ENCODE data around the gene ZNF175.

Gene ZNF175

DNA sequence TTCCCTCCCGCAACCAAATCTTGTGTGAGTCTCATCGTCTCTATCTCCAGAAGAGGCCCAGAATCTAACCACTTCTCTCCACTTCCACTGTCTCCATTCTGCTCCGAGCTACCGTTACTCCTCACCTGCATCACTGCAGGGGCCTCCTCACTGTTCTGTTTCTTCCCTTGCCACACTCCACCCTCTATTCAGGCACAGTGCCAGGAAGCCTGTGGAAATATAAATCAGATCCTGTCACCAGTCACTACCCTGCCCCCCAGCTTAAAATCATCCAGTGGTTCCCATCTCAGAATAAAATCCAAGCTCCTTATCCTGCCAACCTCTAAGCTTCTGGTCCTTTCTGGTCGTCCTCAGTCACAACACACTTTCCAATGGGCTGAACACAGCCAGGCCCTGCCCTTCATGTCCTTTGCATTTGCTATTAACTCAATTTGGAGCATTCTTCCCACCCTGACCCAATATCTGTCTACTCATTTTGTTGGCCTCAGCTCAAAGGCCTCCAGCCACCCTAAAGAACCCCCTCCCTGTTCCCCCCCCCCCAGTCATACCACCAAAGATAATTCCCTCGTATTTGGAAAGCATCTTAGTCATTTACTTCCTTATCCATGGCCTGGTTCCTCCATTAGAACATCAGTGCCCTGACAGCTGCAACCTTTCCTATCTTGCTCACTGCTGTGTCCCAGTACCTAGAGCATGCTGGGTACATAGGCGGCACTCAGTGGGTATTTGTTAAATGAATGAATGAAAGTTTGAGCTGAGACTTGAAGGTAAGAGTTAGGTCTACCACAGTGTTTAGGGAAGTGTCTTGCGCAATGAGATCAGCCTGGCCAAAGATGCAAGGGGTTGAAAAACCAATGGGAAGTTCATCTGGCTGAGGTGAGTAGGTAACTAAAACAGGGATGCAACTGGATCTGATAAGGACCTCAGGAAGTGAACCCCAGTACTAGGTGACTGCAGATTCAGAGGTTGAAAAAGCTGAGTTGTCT, 24.4 kb downstream of the ZNF175 start:
- no peak overlapping the region for H3K18ac ChIP-seq (ENCODE audit: low read depth in 1 of 2, low read length in 2 of 2)
- no peak overlapping the region for H3K14ac ChIP-seq (ENCODE audit: low read length in 2 of 2)
- no peak overlapping the region for H3K23ac ChIP-seq (ENCODE audit: low read length in 2 of 2)
- H2BK15ac ChIP-seq (ENCODE audit: low read depth, poor library complexity, severe bottlenecking) = no peak overlapping the region
- WGBS = 79% methylated on average over 8 of the region's 8 CpGs
- H2BK120ac ChIP-seq (ENCODE audit: low read depth, low read length) = no peak overlapping the region
- peaks cover 0 to 6% of the 10 kb centered on the region in 2 experiments for H3K27me3 ChIP-seq (ENCODE audit: control insufficient read depth in 1 of 2, insufficient read depth in 1 of 2, low read length in 2 of 2)
- no peak overlapping the region for H4K91ac ChIP-seq (ENCODE audit: low read length)
- H3K4me1 ChIP-seq (ENCODE audit: control insufficient read depth, insufficient read depth, low read depth, low read length) = peaks cover 15% of the 10 kb centered on the region
- H2AK5ac ChIP-seq (ENCODE audit: low read length, severe bottlenecking) = peak overlapping the region; percentile 3
- peak overlapping the region; percentile 87 for H3K9ac ChIP-seq (ENCODE audit: low read length)
- no peak overlapping the region for H3K4ac ChIP-seq (ENCODE audit: low read depth in 1 of 2, low read length in 2 of 2)
- H4K8ac ChIP-seq (ENCODE audit: low read length) = peak overlapping the region; percentile 88
- peak overlapping the region; percentile 55 for H3K4me2 ChIP-seq (ENCODE audit: low read length, poor library complexity, severe bottlenecking)
- H3K36me3 ChIP-seq (ENCODE audit: control insufficient read depth in 1 of 2, insufficient read depth in 2 of 2, low read depth in 1 of 2, low read length in 2 of 2) = peaks cover 0 to 6% of the 10 kb centered on the region in 2 experiments
- H2BK12ac ChIP-seq (ENCODE audit: low read length in 2 of 2) = no peak overlapping the region
- no peak overlapping the region for H2BK5ac ChIP-seq (ENCODE audit: low read depth, low read length, poor library complexity, severe bottlenecking)
- H3K27ac ChIP-seq (ENCODE audit: low read length, poor library complexity, severe bottlenecking) = no peak overlapping the region
- no peaks in the 10 kb centered on the region for H3K9me3 ChIP-seq (ENCODE audit: control insufficient read depth, low read length)
- no peak overlapping the region for H2AFZ ChIP-seq (ENCODE audit: low read depth, low read length)
- H3K4me3 ChIP-seq (ENCODE audit: insufficient read depth in 1 of 2, low read depth in 1 of 2, low read length in 2 of 2) = peak overlapping the region in 1 of 2 experiments; percentile 96
- H3K79me1 ChIP-seq (replicated peaks; ENCODE audit: low read length, poor library complexity, severe bottlenecking) = peaks cover 5% of the 10 kb centered on the region
- no peak for DNase-seq

DNA sequence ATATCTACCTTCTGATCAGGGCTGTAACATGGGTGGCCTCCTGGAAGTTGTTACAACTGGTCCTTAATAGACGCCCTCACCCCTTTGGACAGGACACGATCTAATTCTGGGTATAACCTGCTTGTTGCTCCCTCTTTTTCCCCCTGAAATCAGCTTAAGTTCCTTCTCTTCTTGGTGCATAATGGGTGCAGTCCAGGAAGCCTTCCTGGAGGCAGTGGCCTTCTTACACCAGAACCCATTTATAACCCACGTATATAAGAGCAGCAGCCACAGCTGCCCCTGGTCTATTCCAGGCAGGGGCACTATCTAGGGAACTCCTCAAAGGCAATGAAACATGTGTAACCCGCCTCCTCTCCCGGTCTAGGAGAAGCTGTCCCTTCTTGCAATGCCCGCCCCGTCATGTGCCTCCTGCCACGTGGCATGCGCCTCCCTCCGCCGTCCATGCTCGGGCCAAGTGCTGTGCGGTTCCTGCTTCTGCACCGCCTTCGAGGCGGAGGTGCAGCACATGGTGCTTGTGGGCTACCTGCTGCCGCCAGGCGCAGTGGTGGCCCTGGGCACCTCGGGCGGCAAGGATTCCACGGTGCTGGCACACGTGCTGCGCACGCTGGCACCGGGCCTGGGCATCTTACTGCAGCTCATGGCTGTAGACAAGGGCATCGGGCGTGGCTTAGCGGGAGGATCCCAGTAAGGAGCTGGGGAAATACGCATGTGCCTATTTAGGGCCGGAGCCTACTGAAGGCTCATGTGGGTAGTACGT, 27.3 kb downstream of the ZNF175 start:
- Histone ChIP-seq H3K27me3 (ENCODE audit: control insufficient read depth in 1 of 2, insufficient read depth in 1 of 2, low read length in 2 of 2) (peaks cover 0 to 22% of the 10 kb centered on the region in 2 experiments), H3K27ac (ENCODE audit: low read length, poor library complexity, severe bottlenecking) (no peak overlapping the region), H3K9ac (ENCODE audit: low read length) (no peak overlapping the region), H2BK5ac (ENCODE audit: low read depth, low read length, poor library complexity, severe bottlenecking) (no peak overlapping the region), H2BK12ac (ENCODE audit: low read length in 2 of 2) (no peak overlapping the region), H2AFZ (ENCODE audit: low read depth, low read length) (no peak overlapping the region), H3K4ac (ENCODE audit: low read depth in 1 of 2, low read length in 2 of 2) (no peak overlapping the region), H3K4me1 (ENCODE audit: control insufficient read depth, insufficient read depth, low read depth, low read length) (peaks cover 12% of the 10 kb centered on the region), H2BK120ac (ENCODE audit: low read depth, low read length) (no peak overlapping the region), H3K79me1 (replicated peaks; ENCODE audit: low read length, poor library complexity, severe bottlenecking) (peaks cover 4% of the 10 kb centered on the region), H3K23ac (ENCODE audit: low read length in 2 of 2) (no peak overlapping the region), H3K36me3 (ENCODE audit: control insufficient read depth in 1 of 2, insufficient read depth in 2 of 2, low read depth in 1 of 2, low read length in 2 of 2) (peaks cover 0 to 18% of the 10 kb centered on the region in 2 experiments), H2BK15ac (ENCODE audit: low read depth, poor library complexity, severe bottlenecking) (no peak overlapping the region), H3K14ac (ENCODE audit: low read length in 2 of 2) (no peak overlapping the region), H3K9me3 (ENCODE audit: control insufficient read depth, low read length) (no peaks in the 10 kb centered on the region), H4K91ac (ENCODE audit: low read length) (no peak overlapping the region), H4K8ac (ENCODE audit: low read length) (no peak overlapping the region), H3K4me2 (ENCODE audit: low read length, poor library complexity, severe bottlenecking) (no peak overlapping the region), H3K18ac (ENCODE audit: low read depth in 1 of 2, low read length in 2 of 2) (no peak overlapping the region), H2AK5ac (ENCODE audit: low read length, severe bottlenecking) (no peak overlapping the region), H3K4me3 (ENCODE audit: insufficient read depth in 1 of 2, low read depth in 1 of 2, low read length in 2 of 2) (no peak overlapping the region)
- 91% methylated on average over 31 of the region's 31 CpGs for WGBS
- no peak for DNase-seq

DNA sequence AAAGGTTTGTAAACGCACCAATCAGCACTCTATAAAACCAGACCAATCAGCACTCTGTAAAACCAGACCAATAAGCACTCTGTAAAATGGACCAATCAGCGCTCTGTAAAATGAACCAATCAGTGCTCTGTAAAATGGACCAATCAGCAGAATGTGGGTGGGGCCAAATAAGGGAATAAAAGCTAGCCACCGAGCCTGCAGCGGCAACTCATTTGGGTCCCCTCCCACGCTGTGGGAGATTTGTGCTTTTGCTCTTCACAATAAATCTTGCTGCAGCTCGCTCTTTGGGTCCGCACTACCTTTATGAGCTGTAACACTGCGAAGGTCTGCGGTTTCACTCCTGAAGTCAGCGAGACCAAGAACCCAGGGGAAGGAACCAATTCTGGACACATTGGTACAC, 28.0 kb downstream of the ZNF175 start:
- no peak for DNase-seq
- Histone ChIP-seq H4K91ac (ENCODE audit: low read length) (no peak overlapping the region), H3K9ac (ENCODE audit: low read length) (no peak overlapping the region), H3K36me3 (ENCODE audit: control insufficient read depth in 1 of 2, insufficient read depth in 2 of 2, low read depth in 1 of 2, low read length in 2 of 2) (peaks cover 0 to 18% of the 10 kb centered on the region in 2 experiments), H2BK12ac (ENCODE audit: low read length in 2 of 2) (no peak overlapping the region), H3K9me3 (ENCODE audit: control insufficient read depth, low read length) (no peaks in the 10 kb centered on the region), H2BK5ac (ENCODE audit: low read depth, low read length, poor library complexity, severe bottlenecking) (no peak overlapping the region), H4K8ac (ENCODE audit: low read length) (no peak overlapping the region), H2AK5ac (ENCODE audit: low read length, severe bottlenecking) (no peak overlapping the region), H3K27me3 (ENCODE audit: control insufficient read depth in 1 of 2, insufficient read depth in 1 of 2, low read length in 2 of 2) (peaks cover 0 to 22% of the 10 kb centered on the region in 2 experiments), H2AFZ (ENCODE audit: low read depth, low read length) (no peak overlapping the region), H3K27ac (ENCODE audit: low read length, poor library complexity, severe bottlenecking) (no peak overlapping the region), H3K18ac (ENCODE audit: low read depth in 1 of 2, low read length in 2 of 2) (no peak overlapping the region), H3K4me1 (ENCODE audit: control insufficient read depth, insufficient read depth, low read depth, low read length) (peaks cover 7% of the 10 kb centered on the region), H3K14ac (ENCODE audit: low read length in 2 of 2) (no peak overlapping the region), H2BK15ac (ENCODE audit: low read depth, poor library complexity, severe bottlenecking) (no peak overlapping the region), H2BK120ac (ENCODE audit: low read depth, low read length) (no peak overlapping the region), H3K4me2 (ENCODE audit: low read length, poor library complexity, severe bottlenecking) (no peak overlapping the region), H3K79me1 (replicated peaks; ENCODE audit: low read length, poor library complexity, severe bottlenecking) (peaks cover 4% of the 10 kb centered on the region), H3K4ac (ENCODE audit: low read depth in 1 of 2, low read length in 2 of 2) (no peak overlapping the region), H3K23ac (ENCODE audit: low read length in 2 of 2) (no peak overlapping the region), H3K4me3 (ENCODE audit: insufficient read depth in 1 of 2, low read depth in 1 of 2, low read length in 2 of 2) (no peak overlapping the region)
- WGBS = 92% methylated on average over 10 of the region's 10 CpGs
